GM19467 (cell line): ENCODE data around the gene DES.

Source experiments
- ATAC-seq: cut with Tn5 transposase; IDR thresholded peaks from one replicate; pipeline ENCODE4 v1.9.1; 2021; ENCODE audit warnings: mild to moderate bottlenecking, moderate library complexity; ENCODE audit not compliant: unreplicated experiment

The DES gene

GRCh38 chr2:219452361-219453317 is 34.5 kb downstream of the DES start:
- no peak for ATAC-seq

GRCh38 chr2:219453671-219454590 is 35.8 kb downstream of the DES start:
- ATAC-seq: no peak

GRCh38 chr2:219455581-219455980 is 37.4 kb downstream of the DES start:
- ATAC-seq: no peak

GRCh38 chr2:219457784-219458369 is 39.7 kb downstream of the DES start:
- ATAC-seq: no peak

GRCh38 chr2:219458996-219459395 is 40.8 kb downstream of the DES start:
- no peak for ATAC-seq

GRCh38 chr2:219459460-219460311 is 41.5 kb downstream of the DES start:
- ATAC-seq: peak; percentile 73

GRCh38 chr2:219460424-219460926 is 42.3 kb downstream of the DES start:
- ATAC-seq: no peak

- ATAC-seq: no peak
Measured at GRCh38 chr2:219461047-219461514, 42.9 kb downstream of the DES start.

GRCh38 chr2:219461669-219462068 is 43.5 kb downstream of the DES start:
- ATAC-seq: no peak

- ATAC-seq: no peak
Measured at GRCh38 chr2:219462349-219462748, 44.2 kb downstream of the DES start.

- ATAC-seq: no peak
Measured at GRCh38 chr2:219464286-219465032, 46.3 kb downstream of the DES start.

GRCh38 chr2:219465659-219466561 is 47.7 kb downstream of the DES start:
- ATAC-seq: no peak

- ATAC-seq: no peak
Measured at GRCh38 chr2:219466816-219467735, 48.9 kb downstream of the DES start.

GRCh38 chr2:219467736-219468075 is 49.5 kb downstream of the DES start:
- ATAC-seq: no peak

GRCh38 chr2:219468410-219469185 is 50.4 kb downstream of the DES start:
- ATAC-seq: no peak

GRCh38 chr2:219469186-219469724 is 51.1 kb downstream of the DES start:
- ATAC-seq: no peak
